GM19351 (cell line): ENCODE data around the gene C1GALT1.
A peak's percentile ranks its signal among the peaks of the same experiment; 100 is the strongest.
"Not testable (repeated sequence)": the region's sequence is repeated elsewhere in the genome, so short reads cannot be mapped to it uniquely, and the experiment has no call there.

Source experiments
- ATAC-seq: cut with Tn5 transposase; IDR thresholded peaks from one replicate; pipeline ENCODE4 v1.9.1; 2021; ENCODE audit warnings: mild to moderate bottlenecking, moderate library complexity; ENCODE audit not compliant: unreplicated experiment

The C1GALT1 gene

DNA sequence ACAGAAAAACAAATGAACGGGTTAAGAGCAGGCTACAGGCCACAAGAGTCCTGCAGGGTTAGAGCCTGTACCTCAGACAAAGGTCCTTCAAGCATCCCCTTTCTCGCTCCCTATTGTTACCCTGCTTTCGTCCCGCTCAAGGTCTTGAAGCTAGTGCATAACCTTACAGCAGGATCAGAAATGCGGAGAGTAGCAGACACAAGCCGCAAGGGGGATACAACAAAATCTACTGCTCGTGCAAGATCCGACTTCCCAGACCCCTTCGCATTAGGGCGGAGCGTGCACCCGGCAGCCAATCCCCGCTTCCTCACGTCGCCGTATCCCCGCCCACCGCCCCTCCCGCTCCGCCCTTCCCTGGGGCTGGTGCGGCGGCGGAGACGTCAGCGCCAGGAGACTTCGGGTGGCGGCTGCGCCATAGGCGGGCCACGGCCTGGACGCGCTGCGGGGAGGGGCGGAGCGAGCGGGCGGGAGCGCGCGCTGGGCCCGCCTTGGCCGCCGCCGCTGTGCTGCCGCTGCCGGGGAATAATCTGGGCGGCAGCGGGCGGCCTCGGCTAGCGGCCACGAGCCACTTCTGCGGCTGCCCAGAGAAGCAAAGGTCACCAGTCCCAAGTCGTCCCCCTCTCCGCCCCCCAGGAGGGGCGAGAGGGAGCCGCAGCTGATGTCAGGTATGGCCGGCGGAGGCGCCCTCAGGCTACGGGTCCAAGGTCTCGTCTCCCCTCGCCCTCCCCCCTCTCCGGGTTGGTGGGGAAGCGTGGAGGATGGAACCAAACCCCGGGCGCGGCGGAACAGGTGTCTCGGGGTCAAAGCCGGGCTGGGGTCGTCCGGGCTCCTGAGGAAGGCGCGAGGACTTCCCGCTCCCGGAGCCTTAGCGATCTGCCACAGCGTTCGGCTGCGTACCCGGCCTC, at the start of gene C1GALT1:
Gene C1GALT1 (plus strand): TSS at position 389 of the 905 bp plus-strand sequence. CDS start 51,776 bp downstream, outside the sequence.
- ATAC-seq = peak; percentile 74

GRCh38 chr7:7134046-7134445, 48.3 kb upstream of the C1GALT1 start:
- ATAC-seq = no peak

DNA sequence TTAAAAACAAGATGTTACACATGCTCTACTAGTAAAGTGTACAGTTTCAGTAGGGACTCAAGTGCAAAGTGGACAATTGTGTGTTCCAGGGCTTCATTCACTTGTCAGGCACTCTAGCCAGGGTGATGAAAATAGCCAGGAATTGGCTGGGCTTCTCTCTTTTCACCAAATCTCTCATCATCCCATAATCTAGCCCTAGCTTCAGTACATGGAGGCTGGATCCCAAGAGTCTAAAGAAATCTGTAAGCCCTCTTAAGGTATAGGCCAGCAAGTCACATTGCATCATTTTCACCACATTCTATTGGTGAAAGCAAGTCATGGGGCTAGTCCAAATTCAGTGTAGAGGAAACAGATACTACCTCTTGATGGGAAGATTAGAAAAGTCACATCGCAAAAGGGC, 47.3 kb upstream of the C1GALT1 start:
- ATAC-seq = no peak

GRCh38 chr7:7135924-7136323, 46.4 kb upstream of the C1GALT1 start:
- not testable (repeated sequence) for ATAC-seq

- no peak for ATAC-seq
Observed at GRCh38 chr7:7136466-7137381, 45.6 kb upstream of the C1GALT1 start.

- ATAC-seq = no peak
Observed at GRCh38 chr7:7138897-7139296, 43.4 kb upstream of the C1GALT1 start.

- not testable (repeated sequence) for ATAC-seq
Observed at GRCh38 chr7:7143404-7143803, 38.9 kb upstream of the C1GALT1 start.

DNA sequence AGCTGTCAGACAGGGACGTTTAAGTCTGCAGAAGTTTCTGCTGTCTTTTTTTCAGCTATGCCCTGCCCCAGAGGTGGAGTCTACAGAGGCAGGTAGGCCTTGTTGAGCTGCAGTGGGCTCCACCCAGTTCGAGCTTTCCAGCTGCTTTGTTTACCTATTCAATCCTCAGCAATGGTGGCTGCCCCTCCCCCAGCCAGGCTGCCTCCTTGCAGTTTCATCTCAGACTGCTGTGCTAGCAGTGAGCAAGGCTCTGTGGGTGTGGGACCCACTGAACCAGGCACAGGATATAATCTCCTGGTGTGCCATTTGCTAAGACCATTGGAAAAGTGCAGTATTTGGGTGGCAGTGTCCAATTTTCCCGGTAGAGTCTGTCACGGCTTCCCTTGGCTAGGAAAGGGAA, 37.2 kb upstream of the C1GALT1 start:
- not testable (repeated sequence) for ATAC-seq

- ATAC-seq = no peak
Observed at GRCh38 chr7:7146837-7147236, 35.5 kb upstream of the C1GALT1 start.

- no peak for ATAC-seq
Observed at GRCh38 chr7:7148798-7149481, 33.4 kb upstream of the C1GALT1 start.

- ATAC-seq = no peak
Observed at GRCh38 chr7:7151285-7151684, 31.1 kb upstream of the C1GALT1 start.

DNA sequence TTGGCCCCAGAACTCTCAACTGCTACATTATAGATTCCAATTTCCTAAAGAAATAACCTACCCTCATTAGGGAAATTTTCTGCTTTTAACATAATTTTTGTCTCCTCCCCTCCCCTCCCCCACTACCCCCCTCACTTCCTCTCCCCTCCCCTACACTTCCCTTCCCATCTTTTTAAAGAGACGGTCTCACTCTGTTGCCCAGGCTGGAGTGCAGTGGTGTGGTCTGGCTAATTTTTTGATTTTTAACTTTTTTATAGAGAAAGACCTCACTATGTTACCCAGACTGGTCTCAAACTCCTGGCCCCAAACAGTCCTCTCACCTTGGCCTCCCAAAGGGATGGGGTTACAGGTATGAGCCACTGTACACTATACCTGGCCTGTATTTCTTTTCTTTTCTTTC, 30.5 kb upstream of the C1GALT1 start:
- no peak for ATAC-seq

GRCh38 chr7:7152315-7152714, 30.0 kb upstream of the C1GALT1 start:
- no peak for ATAC-seq

GRCh38 chr7:7154355-7154754, 28.0 kb upstream of the C1GALT1 start:
- not testable (repeated sequence) for ATAC-seq

GRCh38 chr7:7156663-7157062, 25.7 kb upstream of the C1GALT1 start:
- no peak for ATAC-seq

- ATAC-seq = peak; percentile 84
Observed at GRCh38 chr7:7157177-7157886, 25.0 kb upstream of the C1GALT1 start.

DNA sequence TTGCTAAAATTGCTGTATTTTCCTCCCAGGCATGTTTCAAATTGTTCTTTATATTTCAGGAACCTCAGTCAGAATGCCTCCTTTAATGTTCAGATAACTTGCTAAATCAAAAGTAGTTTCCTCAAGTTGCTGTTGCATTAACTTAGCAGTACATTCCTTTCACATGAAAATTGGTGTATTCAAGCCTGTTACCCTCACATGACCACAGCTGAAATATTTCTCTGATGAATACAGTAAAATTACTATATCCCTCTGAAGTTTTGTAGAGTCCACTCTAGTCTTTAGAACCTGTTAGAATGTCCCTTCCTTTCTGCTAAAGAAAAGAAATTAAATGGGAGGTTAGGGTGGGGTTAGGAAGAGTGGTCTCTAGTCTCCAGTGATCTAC, 24.5 kb upstream of the C1GALT1 start:
- ATAC-seq = no peak

- no peak for ATAC-seq
Observed at GRCh38 chr7:7159063-7159658, 23.2 kb upstream of the C1GALT1 start.

GRCh38 chr7:7164591-7164990, 17.8 kb upstream of the C1GALT1 start:
- no peak for ATAC-seq

DNA sequence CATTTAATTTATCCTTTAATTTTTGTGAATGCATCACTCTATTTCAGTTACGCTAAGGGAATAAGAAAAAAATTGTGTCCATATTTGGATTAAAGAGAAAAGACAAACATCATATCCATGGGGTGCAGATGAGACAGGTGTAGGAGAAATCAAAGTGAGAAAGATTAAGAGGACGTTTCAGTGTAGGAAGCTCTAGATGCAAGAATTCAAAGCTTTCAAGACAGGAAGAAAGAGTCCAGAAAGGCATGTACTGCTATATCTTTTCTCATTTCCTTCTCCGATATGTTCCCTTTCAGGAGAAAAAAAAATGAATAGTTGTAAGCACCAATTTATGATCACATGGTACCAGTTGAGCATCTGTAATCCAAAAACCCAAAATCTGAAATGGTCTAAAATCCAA, 17.0 kb upstream of the C1GALT1 start:
- ATAC-seq = no peak
